Stimulated activated CD8-positive, alpha-beta memory T cell treated with anti-CD3 and anti-CD28 coated beads, Interleukin-15, amount 100 ng/mL, for 4 hours (primary cell): ENCODE measurements around the gene TSPYL1.

Experiments
- DNase-seq, 2 donors: peaks; one replicate each; pipeline ENCODE4 v3.0.0-alpha.2; 2020; ENCODE audit warnings: low read depth in 2 of 2

TSPYL1 gene

DNA sequence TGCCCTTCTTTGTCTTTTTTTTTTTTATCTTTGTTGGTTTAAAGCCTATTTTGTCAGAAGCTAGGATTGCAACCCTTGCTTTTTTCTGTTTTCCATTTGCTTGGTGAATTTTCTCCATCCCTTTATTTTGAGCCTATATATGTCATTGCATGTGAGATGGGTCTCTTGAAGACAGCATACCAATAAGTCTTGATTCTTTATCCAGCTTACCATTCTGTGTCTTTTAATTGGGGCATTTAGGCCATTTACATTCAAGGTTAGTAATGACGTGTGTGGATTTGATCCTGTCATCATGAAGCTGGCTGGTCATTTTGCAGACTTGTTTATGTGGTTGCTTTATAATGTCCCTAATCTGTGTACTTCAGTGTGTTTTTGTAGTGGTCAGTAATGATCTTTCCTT is 16.4 kb downstream of the TSPYL1 start:
- no peak for DNase-seq

DNA sequence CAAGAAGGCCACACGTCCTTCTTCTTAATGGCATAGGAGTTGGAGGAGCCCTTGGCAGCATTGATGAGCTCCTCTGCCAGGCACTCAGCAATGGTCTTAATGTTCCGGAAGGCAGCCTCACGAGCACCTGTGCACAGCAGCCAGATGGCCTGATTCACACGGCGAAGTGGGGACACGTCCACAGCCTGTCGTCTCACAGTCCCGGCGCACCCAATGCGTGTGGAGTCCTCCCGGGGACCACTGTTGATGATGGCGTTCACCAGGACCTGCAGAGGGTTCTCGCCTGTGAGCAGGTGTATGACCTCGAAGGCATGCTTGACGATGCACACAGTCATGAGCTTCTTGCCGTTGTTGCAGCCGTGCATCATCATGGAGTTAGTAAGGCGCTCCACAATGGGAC is 21.2 kb downstream of the TSPYL1 start:
- no peak for DNase-seq

- no peak for DNase-seq
Measured at GRCh38 chr6:116256694-116257093, 23.0 kb downstream of the TSPYL1 start.

DNA sequence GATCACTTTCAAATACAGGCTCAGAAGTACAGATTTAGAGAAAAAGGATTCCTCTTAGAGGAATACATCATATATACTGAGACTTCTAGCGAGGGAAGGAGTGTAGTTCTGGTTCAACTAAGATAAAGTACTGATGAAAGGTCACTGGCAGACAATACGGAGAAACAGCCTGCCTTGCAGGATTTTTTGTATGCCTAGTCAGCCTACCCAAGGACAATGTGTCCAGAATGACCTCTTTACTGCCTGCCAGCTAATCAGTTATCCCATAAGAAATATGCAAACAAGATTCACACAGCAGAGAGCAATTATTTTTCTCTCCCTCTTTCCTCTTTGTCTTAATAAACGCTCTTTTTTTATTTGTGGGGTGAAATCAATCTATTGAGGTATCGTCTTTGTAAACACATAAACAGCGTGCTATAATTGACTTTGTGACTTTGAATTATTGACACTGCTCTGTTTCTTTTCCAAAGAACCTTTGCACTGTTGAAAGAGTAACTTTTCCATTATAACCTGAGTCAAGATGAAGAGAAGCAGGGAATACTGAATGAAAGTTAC is 24.4 kb downstream of the TSPYL1 start:
- no peak for DNase-seq

DNA sequence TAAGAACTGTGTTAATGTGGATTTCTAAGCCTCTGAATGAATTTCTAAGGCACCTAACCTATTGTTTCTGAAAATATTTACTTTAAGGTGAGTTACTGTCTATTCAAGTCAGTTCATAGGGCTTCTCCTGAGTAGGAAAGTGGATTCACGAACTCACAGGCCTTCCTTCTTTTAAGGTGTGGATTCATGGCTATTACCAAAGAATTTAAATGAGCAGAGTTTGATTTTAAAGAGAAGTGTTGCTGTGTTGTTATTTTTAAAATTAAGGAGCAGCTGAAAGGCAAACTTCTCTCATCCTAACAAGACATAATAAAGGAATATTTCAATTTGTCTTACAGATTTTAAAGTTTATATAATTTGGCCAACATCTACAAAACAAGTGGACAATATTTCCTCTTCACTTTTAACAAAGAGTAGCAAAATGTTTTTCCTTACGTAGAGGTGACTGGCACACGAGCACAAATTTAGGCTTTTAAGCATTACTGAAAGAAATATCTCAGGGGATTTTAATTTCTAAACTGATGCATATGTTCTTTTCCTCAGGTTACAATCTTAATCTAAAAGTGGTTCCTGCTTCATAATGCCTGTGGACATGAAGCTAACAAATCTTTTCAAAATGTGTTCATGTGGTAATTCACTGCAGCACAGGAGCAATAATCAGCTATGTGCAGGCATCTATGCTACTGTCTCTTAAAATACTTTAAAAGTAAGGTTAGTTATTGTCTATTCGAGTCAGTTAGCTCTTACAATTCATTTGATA is 25.3 kb downstream of the TSPYL1 start:
- no peak for DNase-seq

GRCh38 chr6:116253505-116254296 is 26.0 kb downstream of the TSPYL1 start, which contains the start of gene TSPYL4:
TSPYL4 (minus strand) TSS chr6:116254075; CDS start chr6:116254008, 67 bp downstream.
- DNase-seq: peak; percentile 74 to 86

GRCh38 chr6:116253188-116253504 is 26.6 kb downstream of the TSPYL1 start:
- no peak for DNase-seq

GRCh38 chr6:116251568-116252384 is 28.0 kb downstream of the TSPYL1 start:
- no peak for DNase-seq

GRCh38 chr6:116248577-116248976 is 31.2 kb downstream of the TSPYL1 start:
- no peak for DNase-seq

- no peak for DNase-seq
Measured at GRCh38 chr6:116247285-116247684, 32.4 kb downstream of the TSPYL1 start.

GRCh38 chr6:116246089-116246488 is 33.6 kb downstream of the TSPYL1 start:
- DNase-seq: no peak

GRCh38 chr6:116244284-116244683 is 35.4 kb downstream of the TSPYL1 start:
- no peak for DNase-seq

- no peak for DNase-seq
Measured at GRCh38 chr6:116239856-116240255, 39.9 kb downstream of the TSPYL1 start.

GRCh38 chr6:116239256-116239655 is 40.5 kb downstream of the TSPYL1 start:
- no peak for DNase-seq

DNA sequence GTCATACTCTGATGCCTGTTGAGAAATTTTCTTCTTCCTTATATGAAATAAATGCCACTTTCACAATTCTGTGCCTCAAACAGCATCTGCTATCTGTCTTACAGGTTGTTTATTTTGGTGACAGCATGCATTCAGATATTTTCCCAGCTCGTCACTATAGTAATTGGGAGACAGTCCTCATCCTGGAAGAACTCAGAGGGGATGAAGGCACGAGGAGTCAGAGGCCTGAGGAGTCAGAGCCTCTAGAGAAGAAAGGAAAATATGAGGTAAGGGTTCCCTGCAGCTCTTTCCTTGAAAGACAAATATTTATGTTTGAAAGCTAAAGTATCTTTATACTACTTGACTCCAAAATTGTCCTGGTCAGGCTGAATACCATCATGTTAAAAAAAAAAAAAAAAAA is 41.6 kb downstream of the TSPYL1 start:
- no peak for DNase-seq

DNA sequence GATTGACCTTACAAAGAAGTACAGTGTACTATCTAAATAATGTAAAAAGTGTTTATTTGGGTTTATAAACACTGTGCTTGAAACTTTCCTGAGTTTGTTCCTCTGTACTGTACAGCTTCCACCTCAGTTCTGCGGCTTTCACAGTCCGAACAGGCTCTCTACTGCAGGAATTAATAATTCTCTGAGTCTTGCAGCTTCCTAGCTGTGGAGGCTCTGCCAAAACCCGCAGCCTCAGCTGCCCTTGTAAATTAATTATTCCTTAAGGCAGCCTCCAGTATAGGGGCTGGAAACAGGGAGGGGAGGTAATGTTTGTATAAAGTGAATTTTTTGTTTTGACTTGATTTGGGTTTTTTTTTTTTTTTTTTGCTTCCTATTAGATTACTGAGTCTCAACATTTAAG is 45.0 kb downstream of the TSPYL1 start:
- DNase-seq: no peak

DNA sequence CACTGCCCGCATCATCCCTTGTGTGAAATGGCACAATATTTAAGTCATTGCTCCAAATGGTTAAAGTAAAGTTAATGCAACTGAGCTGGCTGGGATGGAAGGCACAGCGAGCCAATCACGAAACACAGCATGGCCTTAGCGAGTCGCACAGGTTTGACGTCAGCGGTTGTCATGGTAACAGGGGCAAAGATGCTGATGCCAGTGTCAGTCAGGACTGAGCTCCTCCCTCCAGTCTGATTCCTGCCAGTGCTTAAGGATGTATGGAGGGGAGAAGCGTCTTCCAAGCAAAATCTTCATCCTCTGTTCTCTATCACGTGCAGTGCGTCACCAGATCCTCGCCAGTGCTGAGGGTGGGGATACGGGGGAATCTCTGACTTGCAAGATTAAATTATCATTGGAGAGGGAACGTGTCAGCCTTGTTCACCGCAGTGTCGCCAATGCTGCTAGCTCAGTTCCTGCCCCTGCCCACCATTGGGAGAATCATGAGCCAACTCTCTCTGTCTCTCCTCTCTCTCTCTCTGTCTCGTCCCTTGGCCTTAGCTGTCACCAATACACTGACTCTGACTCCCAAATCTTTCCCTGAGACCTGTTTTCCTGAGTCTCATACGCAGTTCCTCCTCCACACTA is 50.3 kb downstream of the TSPYL1 start:
- DNase-seq: no peak
